CD4-positive, alpha-beta T cell treated with Interleukin-4 for 4 hours (primary cell): ENCODE data around the gene RHBDD2.

Experiments
- DNase-seq: peaks from one replicate; pipeline ENCODE4 v3.0.0-alpha.2; 2020

RHBDD2 gene

GRCh38 chr7:75920431-75921161 is 41.8 kb downstream of the RHBDD2 start:
- DNase-seq, result peak; percentile 27

GRCh38 chr7:75921479-75921878 is 42.6 kb downstream of the RHBDD2 start:
- no peak for DNase-seq

- no peak for DNase-seq
These were observed 44.3 kb downstream of the RHBDD2 start for GRCh38 chr7:75922966-75923603.

GRCh38 chr7:75924256-75924655 is 45.4 kb downstream of the RHBDD2 start:
- DNase-seq, result no peak

GRCh38 chr7:75924889-75925288 is 46.1 kb downstream of the RHBDD2 start:
- DNase-seq, result no peak

GRCh38 chr7:75925717-75926435 is 47.0 kb downstream of the RHBDD2 start:
- DNase-seq, result no peak

GRCh38 chr7:75928568-75928914 is 49.7 kb downstream of the RHBDD2 start:
- DNase-seq, result no peak

- DNase-seq, result no peak
These were observed 52.8 kb downstream of the RHBDD2 start for GRCh38 chr7:75931680-75932079.

- no peak for DNase-seq
These were observed 59.3 kb downstream of the RHBDD2 start for GRCh38 chr7:75937958-75938786.
